GM12874 (cell line): ENCODE results near the gene ATP6V1B1.

ENCODE experiments used
- CTCF ChIP-seq: IDR thresholded peaks from 2 replicates; pipeline ENCODE4 v1.5.1; 2011; ENCODE audit warnings: low read depth, mild to moderate bottlenecking, control low read depth, low read length, moderate library complexity; ENCODE audit not compliant: insufficient read depth

ATP6V1B1 gene

DNA sequence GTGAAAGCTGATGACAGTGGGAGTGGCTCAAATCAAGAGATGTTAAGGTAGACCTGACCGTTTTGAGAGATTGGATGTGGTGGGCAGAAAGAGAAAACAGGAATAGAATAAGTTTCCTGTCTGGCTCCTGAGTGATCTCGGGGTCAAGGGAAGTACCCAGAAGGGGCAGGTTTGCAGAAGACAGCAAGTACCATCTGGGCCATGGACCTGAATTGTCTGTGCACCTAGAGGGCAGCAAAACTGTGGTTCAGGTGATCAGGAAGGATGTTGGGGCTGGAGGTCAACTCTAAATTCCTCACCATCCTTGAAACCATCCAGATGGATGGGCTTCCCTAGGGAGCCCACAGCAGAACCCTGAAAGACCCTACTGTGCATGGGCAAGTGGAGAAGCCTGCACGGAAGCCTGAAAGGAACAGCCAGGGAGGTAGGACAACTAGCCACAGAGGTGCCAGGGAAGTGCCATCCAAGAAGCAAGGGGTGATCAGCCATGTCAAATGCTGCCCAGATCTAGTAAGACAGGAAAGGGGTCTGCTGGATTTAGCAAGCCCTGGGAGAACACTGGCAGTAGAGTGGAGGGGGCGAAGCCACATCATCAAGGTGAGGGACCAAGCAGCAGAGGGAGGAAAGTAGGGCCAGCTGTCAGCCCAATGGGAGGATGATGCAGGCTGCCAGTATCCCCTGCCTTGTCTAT, 50.9 kb downstream of the ATP6V1B1 start:
- no peak for TF ChIP-seq CTCF

- no peak for TF ChIP-seq CTCF
These were observed 51.7 kb downstream of the ATP6V1B1 start for GRCh38 chr2:70987386-70987785.

- no peak for TF ChIP-seq CTCF
These were observed 52.5 kb downstream of the ATP6V1B1 start for GRCh38 chr2:70988151-70988550.

GRCh38 chr2:70988726-70989648, 53.3 kb downstream of the ATP6V1B1 start:
- TF ChIP-seq CTCF, result no peak

DNA sequence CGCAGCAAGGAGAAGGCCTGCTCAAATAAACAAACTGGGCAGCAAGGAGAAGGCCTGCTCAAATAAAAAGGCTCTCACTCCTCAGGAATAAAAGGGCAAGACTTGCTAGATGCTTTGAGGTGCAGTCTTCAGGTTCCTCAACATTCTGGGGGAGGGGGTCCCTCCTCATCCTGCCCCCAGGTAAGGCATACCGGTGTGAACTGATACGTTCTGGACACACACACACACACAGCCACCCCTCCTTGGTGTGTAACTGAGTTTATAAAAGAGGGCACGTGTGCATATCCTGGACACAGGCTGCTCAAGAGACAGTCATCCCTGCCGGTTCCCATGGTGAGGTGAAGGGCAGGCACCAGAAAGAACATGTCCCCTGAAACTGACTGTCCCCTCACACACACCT, 54.5 kb downstream of the ATP6V1B1 start:
- no peak for TF ChIP-seq CTCF

GRCh38 chr2:70991142-70991541, 55.4 kb downstream of the ATP6V1B1 start:
- TF ChIP-seq CTCF, result no peak

DNA sequence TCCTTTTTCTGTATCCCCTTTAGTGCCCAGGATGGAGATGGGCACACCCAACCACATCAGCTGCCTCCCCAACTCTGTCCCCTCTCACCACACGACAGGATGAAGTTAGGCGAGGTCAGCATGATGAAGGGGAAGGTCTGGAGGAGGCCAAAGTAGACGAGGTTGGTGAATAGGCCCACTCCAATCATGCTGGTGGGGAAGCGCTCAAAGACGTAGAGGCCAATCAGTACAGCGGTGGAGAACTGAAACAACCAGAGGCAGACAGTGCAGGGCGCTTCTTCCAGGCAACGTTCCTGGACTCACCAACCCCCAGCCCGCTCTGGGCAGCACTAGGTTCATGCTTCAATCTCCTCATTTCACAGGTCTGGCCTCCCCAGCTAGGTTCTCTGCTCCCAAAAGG, 56.0 kb downstream of the ATP6V1B1 start:
- TF ChIP-seq CTCF, result no peak
